NCI-H510A (cell line): ENCODE measurements around the gene ZNHIT2.
"Not testable (repeated sequence)": the region's sequence is repeated elsewhere in the genome, so short reads cannot be mapped to it uniquely, and the experiment has no call there.

Source experiments
- DNase-seq: peaks from one replicate; lab custom pipeline; 2025; lab: John Stamatoyannopoulos, UW

Gene ZNHIT2

GRCh38 chr11:65117206-65118096 lies at the start of gene ZNHIT2:
ZNHIT2 (minus strand) TSS chr11:65117701; CDS start chr11:65117653, 48 bp downstream.
- peak; percentile 95 for DNase-seq

GRCh38 chr11:65166893-65167292 lies 49.4 kb upstream of the ZNHIT2 start:
- no peak for DNase-seq

GRCh38 chr11:65165410-65166317 lies 48.2 kb upstream of the ZNHIT2 start:
- no peak for DNase-seq

GRCh38 chr11:65163684-65164083 lies 46.2 kb upstream of the ZNHIT2 start:
- no peak for DNase-seq

GRCh38 chr11:65160643-65161042 lies 43.1 kb upstream of the ZNHIT2 start:
- no peak for DNase-seq

- DNase-seq: no peak
Observed at GRCh38 chr11:65159012-65159411, 41.5 kb upstream of the ZNHIT2 start.

- DNase-seq: no peak
Observed at GRCh38 chr11:65157336-65157735, 39.8 kb upstream of the ZNHIT2 start.

- no peak for DNase-seq
Observed at GRCh38 chr11:65156926-65157325, 39.4 kb upstream of the ZNHIT2 start.

GRCh38 chr11:65156256-65156655 lies 38.8 kb upstream of the ZNHIT2 start:
- no peak for DNase-seq

GRCh38 chr11:65152122-65152521 lies 34.6 kb upstream of the ZNHIT2 start:
- no peak for DNase-seq

- DNase-seq: no peak
Observed at GRCh38 chr11:65151331-65151899, 33.9 kb upstream of the ZNHIT2 start.

- DNase-seq: peak; percentile 65
Observed at GRCh38 chr11:65150509-65151299, 33.2 kb upstream of the ZNHIT2 start.

- not testable (repeated sequence) for DNase-seq
Observed at GRCh38 chr11:65150131-65150508, 32.6 kb upstream of the ZNHIT2 start.

GRCh38 chr11:65148657-65149056 lies 31.2 kb upstream of the ZNHIT2 start:
- no peak for DNase-seq

GRCh38 chr11:65147352-65148075 lies 30.0 kb upstream of the ZNHIT2 start:
- no peak for DNase-seq

GRCh38 chr11:65141896-65142494 lies 24.5 kb upstream of the ZNHIT2 start:
- no peak for DNase-seq

GRCh38 chr11:65136515-65137096 lies 19.1 kb upstream of the ZNHIT2 start:
- no peak for DNase-seq

- no peak for DNase-seq
Observed at GRCh38 chr11:65135633-65136145, 18.2 kb upstream of the ZNHIT2 start.

- peak; percentile 97 for DNase-seq
Observed at GRCh38 chr11:65134952-65135632, 17.6 kb upstream of the ZNHIT2 start.
